ENCODE data around the gene TMEM217.

GRCh38 chr6:37242429-37243052 lies 15.4 kb downstream of the TMEM217 start:
- no peak for TF ChIP-seq POLR2A (IDR thresholded peaks at IDR 0.05)
- TF ChIP-seq CTCF (IDR thresholded peaks at IDR 0.05) = no peak
